ENCODE data around the gene KLK13.

Gene KLK13

GRCh38 chr19:51091895-51092873, 27.3 kb upstream of the KLK13 start:
- DNase-seq: no peak

GRCh38 chr19:51091126-51091525, 26.2 kb upstream of the KLK13 start:
- DNase-seq: no peak

GRCh38 chr19:51090471-51090870, 25.6 kb upstream of the KLK13 start:
- DNase-seq: no peak

- DNase-seq: no peak
These were observed 24.9 kb upstream of the KLK13 start for GRCh38 chr19:51089786-51090185.

- no peak for DNase-seq
These were observed 21.4 kb upstream of the KLK13 start for GRCh38 chr19:51086153-51086850.

- DNase-seq: no peak
These were observed 19.6 kb upstream of the KLK13 start for GRCh38 chr19:51084505-51084904.

- no peak for DNase-seq
These were observed 18.9 kb upstream of the KLK13 start for GRCh38 chr19:51083783-51084182.

GRCh38 chr19:51083181-51083580, 18.3 kb upstream of the KLK13 start:
- no peak for DNase-seq

- no peak for DNase-seq
These were observed 17.7 kb upstream of the KLK13 start, which contains the start of gene KLK14 for GRCh38 chr19:51082611-51083010. Gene KLK14 (minus strand): TSS chr19:51082887. CDS start chr19:51082614, 273 bp downstream.

GRCh38 chr19:51081476-51081875, 16.6 kb upstream of the KLK13 start:
- DNase-seq: no peak

GRCh38 chr19:51079481-51080110, 14.7 kb upstream of the KLK13 start:
- no peak for DNase-seq

GRCh38 chr19:51078731-51079130, 13.8 kb upstream of the KLK13 start:
- no peak for DNase-seq

GRCh38 chr19:51078104-51078503, 13.2 kb upstream of the KLK13 start:
- no peak for DNase-seq

- DNase-seq: no peak
These were observed 11.8 kb upstream of the KLK13 start for GRCh38 chr19:51076631-51077213.

- no peak for DNase-seq
These were observed 11.1 kb upstream of the KLK13 start for GRCh38 chr19:51075998-51076397.

- DNase-seq: no peak
These were observed 6.2 kb upstream of the KLK13 start for GRCh38 chr19:51071095-51071405.

- DNase-seq: no peak
These were observed 5.6 kb upstream of the KLK13 start for GRCh38 chr19:51070334-51071094.

GRCh38 chr19:51066393-51067186, 1.7 kb upstream of the KLK13 start:
- DNase-seq: no peak

- no peak for DNase-seq
These were observed 499 bp upstream of the KLK13 start for GRCh38 chr19:51065221-51065960.

GRCh38 chr19:51063664-51064063, 1.2 kb downstream of the KLK13 start:
- no peak for DNase-seq

GRCh38 chr19:51060973-51061372, 3.9 kb downstream of the KLK13 start:
- no peak for DNase-seq

Data from NCI-H1048 (cell line).